Skeletal muscle satellite cell (primary cell): ENCODE results near the gene FGFR2.

Experiments used
- H3K27me3 ChIP-seq: 2 replicates; pipeline ENCODE4 v1.7.0; 2013; ENCODE audit warnings: low read length; ENCODE audit not compliant: control insufficient read depth, insufficient read depth
- H3K36me3 ChIP-seq: 2 replicates; pipeline ENCODE4 v1.7.0; 2013; ENCODE audit warnings: mild to moderate bottlenecking, control low read depth, low read length; ENCODE audit not compliant: insufficient read depth
- H3K4me1 ChIP-seq: 2 replicates; pipeline ENCODE4 v1.7.0; 2013; ENCODE audit warnings: low read length; ENCODE audit not compliant: control insufficient read depth, insufficient read depth
- H3K4me2 ChIP-seq: 2 replicates; pipeline ENCODE4 v1.7.0; 2013; ENCODE audit warnings: mild to moderate bottlenecking, low read length
- H3K4me3 ChIP-seq: 2 replicates; pipeline ENCODE4 v1.7.0; 2013; ENCODE audit warnings: low read length
- H3K9ac ChIP-seq: 2 replicates; pipeline ENCODE4 v1.7.0; 2013; ENCODE audit warnings: mild to moderate bottlenecking, low read depth, low read length, moderate library complexity
- H3K9me3 ChIP-seq: replicated peaks from 2 replicates; pipeline ENCODE4 v1.7.0; 2013; ENCODE audit warnings: mild to moderate bottlenecking, control low read depth, low read length

FGFR2 gene

GRCh38 chr10:121436630-121437341, 161.5 kb downstream of the FGFR2 start:
- no peaks in the 10 kb centered on the region for H3K27me3 ChIP-seq
- H3K9ac ChIP-seq = no peak overlapping the region
- H3K9me3 ChIP-seq = no peaks in the 10 kb centered on the region
- no peaks in the 10 kb centered on the region for H3K36me3 ChIP-seq
- H3K4me2 ChIP-seq = no peak overlapping the region
- no peak overlapping the region for H3K4me3 ChIP-seq
- H3K4me1 ChIP-seq = no peaks in the 10 kb centered on the region

GRCh38 chr10:121436281-121436629, 162.0 kb downstream of the FGFR2 start:
- Histone ChIP-seq H3K4me3 (no peak overlapping the region), H3K4me2 (no peak overlapping the region), H3K9me3 (no peaks in the 10 kb centered on the region), H3K36me3 (no peaks in the 10 kb centered on the region), H3K4me1 (no peaks in the 10 kb centered on the region), H3K9ac (no peak overlapping the region), H3K27me3 (no peaks in the 10 kb centered on the region)

- no peaks in the 10 kb centered on the region for H3K36me3 ChIP-seq
- H3K4me1 ChIP-seq = no peaks in the 10 kb centered on the region
- H3K27me3 ChIP-seq = no peaks in the 10 kb centered on the region
- H3K9me3 ChIP-seq = peaks cover 4% of the 10 kb centered on the region
- H3K4me2 ChIP-seq = no peak overlapping the region
- H3K9ac ChIP-seq = no peak overlapping the region
- H3K4me3 ChIP-seq = no peak overlapping the region
Measured at GRCh38 chr10:121435099-121435875, 163.0 kb downstream of the FGFR2 start.

- H3K9me3 ChIP-seq = peaks cover 4% of the 10 kb centered on the region
- no peaks in the 10 kb centered on the region for H3K4me1 ChIP-seq
- H3K4me3 ChIP-seq = no peak overlapping the region
- H3K27me3 ChIP-seq = no peaks in the 10 kb centered on the region
- no peak overlapping the region for H3K4me2 ChIP-seq
- H3K36me3 ChIP-seq = no peaks in the 10 kb centered on the region
- H3K9ac ChIP-seq = no peak overlapping the region
Measured at GRCh38 chr10:121433965-121434364, 164.3 kb downstream of the FGFR2 start.

- H3K9ac ChIP-seq = no peak overlapping the region
- no peaks in the 10 kb centered on the region for H3K4me1 ChIP-seq
- no peaks in the 10 kb centered on the region for H3K36me3 ChIP-seq
- no peaks in the 10 kb centered on the region for H3K27me3 ChIP-seq
- H3K4me2 ChIP-seq = no peak overlapping the region
- H3K9me3 ChIP-seq = peaks cover 25% of the 10 kb centered on the region
- no peak overlapping the region for H3K4me3 ChIP-seq
Measured at GRCh38 chr10:121428867-121429266, 169.4 kb downstream of the FGFR2 start.
